Amygdala (tissue), 56 donors: ENCODE measurements around the gene POU3F4.
A peak's percentile ranks its signal among the peaks of the same experiment; 100 is the strongest.

ENCODE experiments used
- DNase-seq, 56 donors: peaks; one replicate each; lab custom pipeline; 2025; lab: John Stamatoyannopoulos, UW

The POU3F4 gene

GRCh38 chrX:83508006-83508405 lies at the start of gene POU3F4:
POU3F4 (plus strand) TSS chrX:83508290; CDS start chrX:83508325, 35 bp downstream.
- DNase-seq, result peak in 46 of 56 donors; percentile 4 to 75 (median 40)

DNA sequence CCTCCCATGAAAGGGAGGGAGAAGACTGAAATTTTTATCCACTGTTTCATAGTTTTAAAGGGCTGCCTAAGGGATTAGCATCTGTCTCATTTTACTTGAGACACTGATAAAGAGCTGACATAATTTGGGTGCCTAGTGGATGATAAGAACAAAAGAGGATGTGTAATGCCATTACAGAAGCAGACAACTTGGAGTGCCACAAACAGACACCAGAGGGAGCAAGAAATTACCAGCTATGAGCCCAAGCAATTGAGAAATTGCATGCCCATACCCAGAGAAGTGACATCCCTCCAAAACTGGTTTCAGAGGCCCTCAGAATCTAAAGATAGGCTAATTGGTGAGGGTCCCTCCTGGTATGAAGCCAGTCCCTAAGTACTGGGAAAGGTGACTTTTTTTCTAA lies 38.5 kb upstream of the POU3F4 start:
- DNase-seq, result peak in 14 of 56 donors; percentile 0 to 30 (median 2)

GRCh38 chrX:83495898-83496297 lies 12.2 kb upstream of the POU3F4 start:
- DNase-seq, result no peak

DNA sequence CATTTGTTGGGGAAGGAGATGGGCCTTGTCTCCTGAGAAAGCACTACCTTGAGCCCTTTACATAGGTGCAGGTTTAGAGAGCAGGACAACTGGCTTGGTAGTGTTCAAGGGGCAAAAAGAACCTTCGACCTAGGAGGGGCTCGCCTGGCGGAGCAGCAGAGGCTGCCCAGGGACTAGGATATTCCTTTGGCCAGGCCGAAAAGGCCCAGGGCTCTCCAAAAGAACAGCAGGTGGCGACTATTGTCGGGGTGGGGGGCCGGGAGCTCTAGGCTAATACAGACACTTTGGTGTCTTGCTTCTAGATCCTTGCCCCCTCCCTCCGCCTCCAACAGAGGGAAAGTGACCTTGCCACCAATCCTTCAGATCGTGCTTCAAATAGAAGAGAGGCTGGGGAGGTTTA lies 7.1 kb upstream of the POU3F4 start:
- DNase-seq, result no peak

DNA sequence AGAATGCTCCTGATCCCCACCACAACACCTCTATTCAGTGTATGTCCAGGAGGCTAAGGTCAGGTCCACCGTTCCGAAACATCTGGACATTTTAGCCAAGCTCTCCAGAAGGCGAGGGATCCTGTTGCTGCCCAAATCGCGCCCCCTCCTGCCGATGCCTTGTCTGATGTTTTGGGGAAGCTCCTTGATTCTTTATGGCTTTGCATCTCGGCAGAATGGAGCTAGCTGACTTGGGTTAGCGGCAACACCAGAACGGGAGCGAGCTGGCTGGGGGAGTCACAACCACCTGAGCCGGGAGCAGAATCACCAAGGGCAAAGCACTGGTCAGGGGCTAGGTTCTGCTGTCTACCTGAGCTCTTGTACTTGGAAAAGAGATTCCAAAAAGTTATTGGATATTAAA lies 6.6 kb upstream of the POU3F4 start:
- DNase-seq, result no peak

GRCh38 chrX:83504721-83505479 lies 3.2 kb upstream of the POU3F4 start:
- no peak for DNase-seq

- DNase-seq, result peak in 3 of 56 donors; percentile 10 to 19 (median 10)
Observed at GRCh38 chrX:83508526-83509253, 600 bp downstream of the POU3F4 start.

DNA sequence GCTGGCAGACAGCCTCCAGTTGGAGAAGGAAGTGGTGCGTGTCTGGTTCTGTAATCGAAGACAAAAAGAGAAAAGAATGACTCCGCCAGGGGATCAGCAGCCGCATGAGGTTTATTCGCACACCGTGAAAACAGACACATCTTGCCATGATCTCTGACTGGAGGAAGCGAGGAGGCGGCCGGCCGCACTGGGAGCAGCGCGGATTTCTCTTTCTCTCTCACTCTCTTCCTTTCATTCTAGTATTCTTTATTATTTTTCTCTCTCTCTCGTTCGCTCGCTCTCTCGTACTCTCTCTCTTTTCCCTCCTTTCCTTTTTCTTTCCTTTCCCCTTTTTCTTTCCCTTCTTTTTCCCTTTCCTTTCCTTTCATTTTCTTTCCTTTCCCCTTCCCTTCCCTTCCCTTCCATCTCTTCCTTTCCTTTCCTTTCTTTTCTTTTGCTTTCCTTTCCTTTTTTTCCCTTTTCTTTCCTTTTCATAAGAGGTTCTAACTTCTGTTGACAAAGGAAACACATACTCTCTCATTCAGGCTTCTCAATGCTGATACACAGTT lies 1.2 kb downstream of the POU3F4 start:
- DNase-seq, result no peak

GRCh38 chrX:83510510-83511062 lies 2.5 kb downstream of the POU3F4 start:
- no peak for DNase-seq

GRCh38 chrX:83511208-83511607 lies 3.1 kb downstream of the POU3F4 start:
- DNase-seq, result peak in 5 of 56 donors; percentile 3 to 22 (median 8)

DNA sequence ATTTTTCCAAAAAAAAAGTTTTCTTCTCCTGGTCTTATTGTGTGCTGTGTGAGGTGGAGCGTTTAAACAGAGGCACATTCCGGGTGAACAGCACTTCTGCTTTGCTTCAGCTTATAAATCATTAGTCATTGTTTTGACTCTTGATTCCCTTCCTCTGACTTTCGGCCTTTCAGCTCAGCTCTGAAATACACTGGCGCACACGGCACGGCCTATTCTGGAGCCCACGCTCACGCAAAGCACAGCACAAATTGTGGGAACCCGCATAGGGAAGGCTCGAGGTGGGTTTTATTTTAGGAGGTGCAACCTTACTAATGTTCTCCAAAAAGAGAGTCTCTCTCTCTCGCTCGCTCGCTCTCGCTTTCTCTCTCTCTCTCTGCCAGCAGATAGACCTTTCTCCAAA lies 4.0 kb downstream of the POU3F4 start:
- no peak for DNase-seq

GRCh38 chrX:83516597-83516996 lies 8.5 kb downstream of the POU3F4 start:
- no peak for DNase-seq

- no peak for DNase-seq
Observed at GRCh38 chrX:83521905-83522304, 13.8 kb downstream of the POU3F4 start.

DNA sequence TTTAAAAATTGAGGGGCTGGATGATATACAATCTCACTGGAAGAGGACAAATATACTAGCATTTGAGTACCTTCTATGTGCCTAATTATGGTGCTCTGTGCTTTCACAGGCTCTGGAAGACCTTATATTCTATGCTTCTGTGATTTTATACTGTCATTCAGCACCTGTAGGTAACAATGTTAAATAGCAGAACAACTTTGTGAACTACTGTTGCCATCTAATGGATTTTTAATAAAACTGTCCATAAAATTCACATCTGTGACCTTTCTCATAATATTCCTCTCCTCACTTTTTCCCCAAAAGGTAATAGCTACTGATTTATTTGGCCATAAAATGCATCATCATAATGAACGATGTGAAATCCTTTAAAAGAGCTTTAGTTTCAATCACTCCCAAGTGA lies 21.9 kb downstream of the POU3F4 start:
- DNase-seq, result no peak

GRCh38 chrX:83535417-83536196 lies 27.5 kb downstream of the POU3F4 start:
- peak in 1 of 56 donors; percentile 0 for DNase-seq
